PFSK-1 (cell line): ENCODE measurements around the gene FHIP2A.

Experiments used
- FOXP2 ChIP-seq: optimal IDR thresholded peaks from 2 replicates; pipeline ENCODE3; 2011; ENCODE audit warnings: borderline replicate concordance, control low read depth, inconsistent platforms; ENCODE audit not compliant: insufficient read depth; ENCODE audit errors: extremely low read length, extremely low read depth
- POLR2AphosphoS5 ChIP-seq: IDR thresholded peaks from 2 replicates; pipeline ENCODE4 v1.6.1; 2012; ENCODE audit warnings: low read depth, mild to moderate bottlenecking, control low read depth, low read length, moderate library complexity
- REST ChIP-seq, 2 experiments: IDR thresholded peaks; 2 replicates each; pipeline versions ENCODE4 v1.6.1 to v1.8.0; 2011 to 2012; ENCODE audit warnings: low read depth in 2 of 2, low read length in 2 of 2, control low read depth in 1 of 2, inconsistent platforms in 1 of 2, mild to moderate bottlenecking in 1 of 2, moderate library complexity in 1 of 2; ENCODE audit not compliant: insufficient read depth in 1 of 2
- SIN3A ChIP-seq: IDR thresholded peaks from 2 replicates; pipeline ENCODE4 v1.6.1; 2012; ENCODE audit warnings: mild to moderate bottlenecking, low read length, moderate library complexity, borderline replicate concordance; ENCODE audit not compliant: insufficient read depth
- TAF1 ChIP-seq: IDR thresholded peaks from 2 replicates; pipeline ENCODE4 v1.6.1; 2012; ENCODE audit warnings: low read length, control low read depth, borderline replicate concordance; ENCODE audit not compliant: insufficient read depth

Gene FHIP2A

GRCh38 chr10:114823077-114823463 is 1.5 kb downstream of the FHIP2A start:
- TF ChIP-seq FOXP2: no peak

DNA sequence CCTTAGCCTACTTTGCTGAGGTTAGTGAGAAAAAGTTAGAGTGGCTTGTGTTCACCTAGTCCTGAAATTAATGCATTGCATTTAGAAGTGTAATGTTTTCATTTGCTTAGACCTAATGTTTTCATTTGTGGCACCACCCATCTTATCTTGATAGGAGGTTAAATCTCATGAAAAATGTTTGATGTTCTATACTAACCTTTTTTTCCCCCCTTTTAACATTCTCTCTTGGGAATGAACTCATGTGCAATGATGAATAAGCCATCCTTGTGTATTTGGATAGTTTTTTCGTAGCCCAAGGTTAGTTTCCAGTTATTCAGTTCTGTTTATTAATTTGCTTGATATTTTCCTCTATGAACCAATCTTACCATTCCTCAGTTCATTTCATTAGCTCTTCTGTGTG is 2.8 kb downstream of the FHIP2A start:
- no peak for TF ChIP-seq FOXP2

DNA sequence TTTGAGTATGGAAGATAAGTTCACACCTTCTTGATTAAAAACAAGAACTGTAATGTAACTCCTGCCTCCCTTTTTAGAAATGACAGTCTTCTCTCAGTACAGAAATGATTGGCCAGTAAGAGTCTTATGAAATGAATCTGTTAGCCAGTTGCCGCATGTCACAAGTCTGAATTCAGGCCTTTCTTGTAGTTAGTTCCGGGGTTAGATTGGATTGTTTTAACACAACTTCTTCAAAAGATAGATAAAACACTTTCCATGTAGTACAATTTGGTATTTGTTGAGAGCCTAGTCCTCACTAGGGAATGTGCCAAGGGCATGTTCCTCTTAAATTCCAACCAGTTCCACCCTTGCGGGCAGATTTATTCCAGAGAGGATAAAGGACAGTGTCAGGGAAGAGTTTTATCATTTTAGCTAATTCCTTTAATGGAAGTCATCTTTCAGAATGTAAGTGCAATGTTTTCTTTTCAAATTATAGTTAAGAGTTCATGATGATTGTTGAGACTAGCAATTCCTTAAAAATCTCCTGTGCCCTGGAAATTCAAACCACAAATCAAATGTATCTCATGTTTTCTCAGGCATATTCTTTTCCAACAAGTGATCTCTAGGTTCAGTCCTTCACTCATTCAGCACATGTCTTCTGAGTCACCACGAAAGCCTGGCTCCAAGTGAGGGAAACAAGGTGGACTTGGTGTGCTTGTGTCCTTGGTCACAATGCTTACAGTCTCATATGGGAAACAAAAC is 4.1 kb downstream of the FHIP2A start:
- no peak for TF ChIP-seq SIN3A
- no peak for TF ChIP-seq TAF1
- no peak for TF ChIP-seq REST (IDR thresholded peaks at IDR 0.05; ENCODE audit: insufficient read depth in 1 of 2, low read depth in 2 of 2, low read length in 2 of 2)
- no peak for TF ChIP-seq FOXP2
- no peak for TF ChIP-seq POLR2AphosphoS5

GRCh38 chr10:114829160-114829909 is 7.8 kb downstream of the FHIP2A start:
- TF ChIP-seq FOXP2: no peak
- no peak for TF ChIP-seq POLR2AphosphoS5
- no peak for TF ChIP-seq SIN3A
- TF ChIP-seq REST (IDR thresholded peaks at IDR 0.05; ENCODE audit: insufficient read depth in 1 of 2, low read depth in 2 of 2, low read length in 2 of 2): no peak
- no peak for TF ChIP-seq TAF1

DNA sequence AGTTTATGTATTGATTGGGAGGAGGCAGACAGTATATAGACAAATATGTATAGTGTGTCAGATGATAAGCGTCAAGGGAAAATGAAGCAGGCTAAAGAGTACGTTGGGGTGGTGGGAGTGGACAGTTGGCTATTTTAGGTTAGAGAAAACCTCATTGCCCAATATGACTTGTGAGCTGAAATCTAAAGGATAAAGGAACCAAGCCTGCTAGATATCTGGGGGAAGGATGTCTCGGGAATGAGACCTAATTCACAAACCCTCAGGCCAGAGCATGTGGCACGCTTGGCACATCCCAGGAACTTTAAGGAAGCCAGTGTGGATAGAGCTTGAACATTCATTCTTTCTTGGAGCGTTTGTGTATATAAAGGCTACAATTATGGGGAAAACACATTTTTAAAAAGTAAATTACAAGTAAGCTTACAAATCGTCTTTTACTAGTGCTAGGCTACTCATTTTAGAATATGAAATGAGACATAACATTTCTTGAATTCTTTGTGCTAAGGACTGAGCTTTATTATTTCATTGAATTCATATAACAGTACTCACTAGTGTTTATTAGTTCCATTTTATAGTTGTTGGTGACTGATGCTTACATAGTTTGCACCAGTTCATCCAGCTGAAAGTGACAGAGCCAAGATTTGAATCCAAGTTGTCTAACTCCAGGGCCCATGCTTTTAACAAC is 9.7 kb downstream of the FHIP2A start:
- no peak for TF ChIP-seq SIN3A

- TF ChIP-seq SIN3A (no peak), POLR2AphosphoS5 (no peak), TAF1 (no peak), FOXP2 (no peak), REST (IDR thresholded peaks at IDR 0.05; ENCODE audit: insufficient read depth in 1 of 2, low read depth in 2 of 2, low read length in 2 of 2) (no peak)
Measured at GRCh38 chr10:114837690-114838089, 16.1 kb downstream of the FHIP2A start.

- TF ChIP-seq TAF1: no peak
- no peak for TF ChIP-seq SIN3A
- no peak for TF ChIP-seq REST (IDR thresholded peaks at IDR 0.05; ENCODE audit: insufficient read depth in 1 of 2, low read depth in 2 of 2, low read length in 2 of 2)
- TF ChIP-seq POLR2AphosphoS5: no peak
- no peak for TF ChIP-seq FOXP2
Measured at GRCh38 chr10:114839901-114840300, 18.3 kb downstream of the FHIP2A start.
